Measurements from ENCODE around the gene MYZAP. TPM values are rescaled to one million over a fixed set of nuclear protein-coding genes. Genes with fewer than 3 reads are reported as not detected.
A peak's percentile ranks its signal among the peaks of the same experiment; 100 is the strongest.

Gene MYZAP
- total and polyA plus RNA-seq, 2 of the 4 experiments (the other 2 are of a cell fraction), result not detected

DNA sequence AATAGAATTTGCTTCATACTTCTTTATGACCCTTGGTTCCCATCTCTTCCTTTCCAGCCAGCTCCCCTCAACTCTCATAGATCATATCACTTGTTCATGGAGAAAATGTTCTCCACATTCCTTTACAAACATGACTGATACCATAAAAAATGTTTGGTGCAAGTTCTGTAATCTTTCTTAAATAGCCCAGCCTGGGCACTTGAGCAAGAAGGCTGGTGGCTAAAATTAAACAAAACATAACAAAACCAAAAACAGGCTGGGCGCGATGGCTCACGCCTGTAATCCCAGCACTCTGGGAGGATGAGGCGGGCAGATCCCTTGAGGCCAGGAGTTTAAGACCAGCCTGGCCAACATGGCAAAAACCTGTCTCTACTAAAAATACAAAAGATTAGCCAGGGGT is 105.9 kb downstream of the MYZAP start:
- no TSS peak for BruUV-seq (replicated peaks)
- no peak overlapping the region for H2AK5ac ChIP-seq (ENCODE audit: low read depth, low read length)
- no peaks in the 10 kb centered on the region for H3K4me1 ChIP-seq (ENCODE audit: control insufficient read depth, insufficient read depth, low read length)
- no peak overlapping the region for H2BK20ac ChIP-seq (ENCODE audit: low read depth, low read length)
- H3K4me3 ChIP-seq (ENCODE audit: insufficient read depth, low read depth, low read length), result no peak overlapping the region
- H2BK120ac ChIP-seq (ENCODE audit: low read depth, low read length), result no peak overlapping the region
- no peaks in the 10 kb centered on the region for H3K79me1 ChIP-seq (ENCODE audit: low read depth in 1 of 2, low read length in 2 of 2)
- H4K91ac ChIP-seq (ENCODE audit: insufficient read depth, low read depth, low read length), result no peak overlapping the region
- H3K4me2 ChIP-seq (ENCODE audit: low read depth, low read length), result no peak overlapping the region
- ChIA-PET POLR2A (ENCODE audit: unreplicated experiment) (no interaction called here), CTCF (no interaction called here)
- H4K20me1 ChIP-seq (ENCODE audit: insufficient read depth, low read length), result no peaks in the 10 kb centered on the region
- H3K9ac ChIP-seq (ENCODE audit: low read depth, low read length), result no peak overlapping the region
- no peak overlapping the region for H2BK15ac ChIP-seq (ENCODE audit: low read depth, low read length)
- no peak overlapping the region for H4K8ac ChIP-seq (ENCODE audit: low read depth in 2 of 2, low read length in 2 of 2)
- H3K14ac ChIP-seq (replicated peaks; ENCODE audit: low read depth, low read length), result no peak overlapping the region
- intact Hi-C loops (cut with micrococcal nuclease) (no loop called here), dilution Hi-C loops (cut with HindIII; ENCODE audit: low sequenced_read_pairs, unreplicated experiment) (no loop called here), in situ Hi-C loops (cut with MboI; ENCODE audit: low sequenced_read_pairs) (no loop called here)
- no peak overlapping the region for H2AFZ ChIP-seq (replicated peaks; ENCODE audit: low read length, poor library complexity)
- DNase-seq (peak; percentile 19), ATAC-seq (ENCODE audit: low read depth) (peak; percentile 46)
- TF ChIP-seq, protein P1, sequence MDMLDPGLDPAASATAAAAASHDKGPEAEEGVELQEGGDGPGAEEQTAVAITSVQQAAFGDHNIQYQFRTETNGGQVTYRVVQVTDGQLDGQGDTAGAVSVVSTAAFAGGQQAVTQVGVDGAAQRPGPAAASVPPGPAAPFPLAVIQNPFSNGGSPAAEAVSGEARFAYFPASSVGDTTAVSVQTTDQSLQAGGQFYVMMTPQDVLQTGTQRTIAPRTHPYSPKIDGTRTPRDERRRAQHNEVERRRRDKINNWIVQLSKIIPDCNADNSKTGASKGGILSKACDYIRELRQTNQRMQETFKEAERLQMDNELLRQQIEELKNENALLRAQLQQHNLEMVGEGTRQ (IDR thresholded peaks at IDR 0.05; ENCODE audit: low read depth, low read length), result no peak
- TF ChIP-seq, protein P2, sequence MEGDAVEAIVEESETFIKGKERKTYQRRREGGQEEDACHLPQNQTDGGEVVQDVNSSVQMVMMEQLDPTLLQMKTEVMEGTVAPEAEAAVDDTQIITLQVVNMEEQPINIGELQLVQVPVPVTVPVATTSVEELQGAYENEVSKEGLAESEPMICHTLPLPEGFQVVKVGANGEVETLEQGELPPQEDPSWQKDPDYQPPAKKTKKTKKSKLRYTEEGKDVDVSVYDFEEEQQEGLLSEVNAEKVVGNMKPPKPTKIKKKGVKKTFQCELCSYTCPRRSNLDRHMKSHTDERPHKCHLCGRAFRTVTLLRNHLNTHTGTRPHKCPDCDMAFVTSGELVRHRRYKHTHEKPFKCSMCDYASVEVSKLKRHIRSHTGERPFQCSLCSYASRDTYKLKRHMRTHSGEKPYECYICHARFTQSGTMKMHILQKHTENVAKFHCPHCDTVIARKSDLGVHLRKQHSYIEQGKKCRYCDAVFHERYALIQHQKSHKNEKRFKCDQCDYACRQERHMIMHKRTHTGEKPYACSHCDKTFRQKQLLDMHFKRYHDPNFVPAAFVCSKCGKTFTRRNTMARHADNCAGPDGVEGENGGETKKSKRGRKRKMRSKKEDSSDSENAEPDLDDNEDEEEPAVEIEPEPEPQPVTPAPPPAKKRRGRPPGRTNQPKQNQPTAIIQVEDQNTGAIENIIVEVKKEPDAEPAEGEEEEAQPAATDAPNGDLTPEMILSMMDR (conservative IDR thresholded peaks at IDR 0.05; ENCODE audit: low read depth, low read length), result no peak
- no peak for TF ChIP-seq FOS (IDR thresholded peaks at IDR 0.05; ENCODE audit: low read depth, low read length)
- TF ChIP-seq, protein P3, sequence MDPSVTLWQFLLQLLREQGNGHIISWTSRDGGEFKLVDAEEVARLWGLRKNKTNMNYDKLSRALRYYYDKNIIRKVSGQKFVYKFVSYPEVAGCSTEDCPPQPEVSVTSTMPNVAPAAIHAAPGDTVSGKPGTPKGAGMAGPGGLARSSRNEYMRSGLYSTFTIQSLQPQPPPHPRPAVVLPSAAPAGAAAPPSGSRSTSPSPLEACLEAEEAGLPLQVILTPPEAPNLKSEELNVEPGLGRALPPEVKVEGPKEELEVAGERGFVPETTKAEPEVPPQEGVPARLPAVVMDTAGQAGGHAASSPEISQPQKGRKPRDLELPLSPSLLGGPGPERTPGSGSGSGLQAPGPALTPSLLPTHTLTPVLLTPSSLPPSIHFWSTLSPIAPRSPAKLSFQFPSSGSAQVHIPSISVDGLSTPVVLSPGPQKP (IDR thresholded peaks at IDR 0.05; ENCODE audit: borderline replicate concordance, low read depth, low read length), result no peak
- no peak for TF ChIP-seq RFX5 (IDR thresholded peaks at IDR 0.05; ENCODE audit: low read depth, low read length)
- TF ChIP-seq RCOR1 (IDR thresholded peaks at IDR 0.05; ENCODE audit: insufficient replicate concordance, low read length), result no peak
- TF ChIP-seq RAD21 (IDR thresholded peaks at IDR 0.05; ENCODE audit: low read length), result no peak
- TF ChIP-seq MAFK (IDR thresholded peaks at IDR 0.05; ENCODE audit: low read depth, low read length), result no peak
- no peak for TF ChIP-seq CEBPB (IDR thresholded peaks at IDR 0.05; ENCODE audit: low read depth, low read length)
- no peak for TF ChIP-seq POLR2A (IDR thresholded peaks at IDR 0.05; ENCODE audit: low read depth, low read length)
- no peak for TF ChIP-seq SMC3 (IDR thresholded peaks at IDR 0.05; ENCODE audit: low read depth, low read length)
- no peak for TF ChIP-seq MAZ (IDR thresholded peaks at IDR 0.05; ENCODE audit: borderline replicate concordance, low read depth, low read length)
- TF ChIP-seq NFE2L2 (IDR thresholded peaks at IDR 0.05; ENCODE audit: low read depth, low read length), result no peak
- no peak for TF ChIP-seq MXI1 (IDR thresholded peaks at IDR 0.05; ENCODE audit: borderline replicate concordance, low read depth, low read length)
- H4K5ac ChIP-seq (ENCODE audit: low read depth, low read length), result no peak overlapping the region
- H3K56ac ChIP-seq (ENCODE audit: extremely low read depth, insufficient read depth, low read length), result no peak overlapping the region
- no peak overlapping the region for H3K27ac ChIP-seq (ENCODE audit: insufficient read depth, low read length)
- H2BK5ac ChIP-seq (ENCODE audit: low read depth, low read length, poor library complexity, severe bottlenecking), result no peak overlapping the region
- H3K27me3 ChIP-seq (ENCODE audit: control insufficient read depth, insufficient read depth, low read length), result peaks cover 3% of the 10 kb centered on the region; the same call in 1 of the 2 replicates
- no peak overlapping the region for H3K23ac ChIP-seq (ENCODE audit: low read depth, low read length)
- H3K4ac ChIP-seq (ENCODE audit: low read depth, low read length), result no peak overlapping the region
- no peak overlapping the region for H3K18ac ChIP-seq (ENCODE audit: low read depth, low read length)
- no peaks in the 10 kb centered on the region for H3K9me1 ChIP-seq (ENCODE audit: insufficient read depth, low read length)
- no CpG with 5 or more reads among the region's 4 CpGs for WGBS, 2 experiments (ENCODE audit: extremely low coverage in 2 of 2, insufficient read length in 1 of 2)
- no peaks in the 10 kb centered on the region for H3K9me3 ChIP-seq (ENCODE audit: control insufficient read depth, insufficient read depth, low read length)
- no peak overlapping the region for H2AK9ac ChIP-seq (replicated peaks; ENCODE audit: low read depth, low read length, poor library complexity)
- no peaks in the 10 kb centered on the region for H3K36me3 ChIP-seq (ENCODE audit: control insufficient read depth, insufficient read depth, low read length)
